WTC11 (cell line): Measurements from ENCODE around the gene IVNS1ABP. TPM values are rescaled to one million over a fixed set of nuclear protein-coding genes. Genes with fewer than 3 reads are reported as not detected.

Experiments used
- ATAC-seq: fragments of 200-7000 bp; cut with Tn5 transposase; 2 replicates; pipeline ENCODE4 v1.10.0; 2021; ENCODE audit warnings: mild to moderate bottlenecking, moderate library complexity
- CTCF ChIA-PET: fragments of 300-600 bp; sonication (Branson Sonifier 250); formaldehyde crosslinking; loops from one replicate; lab custom pipeline; 2021; ENCODE audit warnings: antibody characterized with exemption; lab: Charles Lee
- POLR2A ChIA-PET: fragments of 350-600 bp; sonication (Branson Sonifier 250); formaldehyde crosslinking; loops from one replicate; lab custom pipeline; 2021; ENCODE audit warnings: antibody characterized with exemption; lab: Charles Lee
- DNase-seq: peaks from one replicate; pipeline ENCODE4 v3.0.0; 2021; ENCODE audit warnings: low spot score
- H3K27ac Mint-ChIP-seq: 2 replicates; pipeline ENCODE4 v1.8.0; 2021; ENCODE audit warnings: mixed read lengths
- H3K27me3 Mint-ChIP-seq: 2 replicates; pipeline ENCODE4 v1.8.0; 2021; ENCODE audit warnings: low read depth, mild to moderate bottlenecking, moderate library complexity, mixed read lengths
- H3K36me3 Mint-ChIP-seq: 2 replicates; pipeline ENCODE4 v1.8.0; 2021; ENCODE audit warnings: mixed read lengths
- H3K4me1 Mint-ChIP-seq: 2 replicates; pipeline ENCODE4 v1.8.0; 2022; ENCODE audit warnings: mixed read lengths
- H3K4me3 Mint-ChIP-seq: 2 replicates; pipeline ENCODE4 v1.8.0; 2021; ENCODE audit warnings: mild to moderate bottlenecking, moderate library complexity, mixed read lengths
- H3K9me3 Mint-ChIP-seq: 2 replicates; pipeline ENCODE4 v1.8.0; 2021; ENCODE audit warnings: mixed read lengths
- ARID4B ChIP-seq: sonication (generic); formaldehyde crosslinking; IDR thresholded peaks from 2 replicates; pipeline ENCODE4 v1.8.0; 2023; ENCODE audit warnings: missing genetic modification reagents, mild to moderate bottlenecking, borderline replicate concordance
- CDX4 ChIP-seq: fragments of 250-450 bp; sonication (Bioruptor Pico); IDR thresholded peaks from 2 replicates; pipeline ENCODE4 v1.9.0; 2021; ENCODE audit warnings: moderate library complexity, mild to moderate bottlenecking, inconsistent platforms, borderline replicate concordance
- E2F5 ChIP-seq: sonication (generic); formaldehyde crosslinking; IDR thresholded peaks from 2 replicates; pipeline ENCODE4 v1.8.1; 2022; ENCODE audit warnings: mild to moderate bottlenecking, moderate library complexity, missing genetic modification reagents
- ELF4 ChIP-seq: sonication (generic); formaldehyde crosslinking; IDR thresholded peaks from 2 replicates; pipeline ENCODE4 v1.8.1; 2022; ENCODE audit warnings: low read depth, mild to moderate bottlenecking, moderate library complexity, missing genetic modification reagents
- ETV6 ChIP-seq: sonication (generic); formaldehyde crosslinking; IDR thresholded peaks from 2 replicates; pipeline ENCODE4 v1.8.1; 2022; ENCODE audit warnings: mild to moderate bottlenecking, missing genetic modification reagents
- FOXJ3 ChIP-seq: sonication (generic); formaldehyde crosslinking; IDR thresholded peaks from 2 replicates; pipeline ENCODE4 v1.9.0; 2021; ENCODE audit warnings: missing genetic modification reagents, mild to moderate bottlenecking, borderline replicate concordance
- FOXK1 ChIP-seq: sonication (generic); formaldehyde crosslinking; IDR thresholded peaks from 2 replicates; pipeline ENCODE4 v1.8.0; 2022; ENCODE audit warnings: mild to moderate bottlenecking, moderate library complexity, missing genetic modification reagents
- JAZF1 ChIP-seq: fragments of 250-450 bp; sonication (Bioruptor Pico); IDR thresholded peaks from 2 replicates; pipeline ENCODE4 v1.9.0; 2021; ENCODE audit warnings: moderate library complexity, mild to moderate bottlenecking, inconsistent platforms
- JUN ChIP-seq: sonication (generic); formaldehyde crosslinking; IDR thresholded peaks from 2 replicates; pipeline ENCODE4 v1.8.0; 2023; ENCODE audit warnings: mild to moderate bottlenecking, missing genetic modification reagents
- NFE2L1 ChIP-seq: sonication (generic); formaldehyde crosslinking; IDR thresholded peaks from 2 replicates; pipeline ENCODE4 v1.8.1; 2023; ENCODE audit warnings: missing genetic modification reagents
- RELA ChIP-seq: sonication (generic); formaldehyde crosslinking; IDR thresholded peaks from 2 replicates; pipeline ENCODE4 v1.8.1; 2022; ENCODE audit warnings: missing genetic modification reagents, mild to moderate bottlenecking, borderline replicate concordance
- SMAD3 ChIP-seq: sonication (generic); formaldehyde crosslinking; IDR thresholded peaks from 2 replicates; pipeline ENCODE4 v1.8.0; 2022; ENCODE audit warnings: missing genetic modification reagents, mild to moderate bottlenecking, borderline replicate concordance
- SP1 ChIP-seq: sonication (generic); formaldehyde crosslinking; conservative IDR thresholded peaks from 2 replicates; pipeline ENCODE4 v1.8.1; 2022; ENCODE audit warnings: missing genetic modification reagents
- TP53 ChIP-seq: sonication (generic); formaldehyde crosslinking; IDR thresholded peaks from 2 replicates; pipeline ENCODE4 v1.8.1; 2023; ENCODE audit warnings: mild to moderate bottlenecking, missing genetic modification reagents
- ZNF121 ChIP-seq: sonication (generic); formaldehyde crosslinking; IDR thresholded peaks from 2 replicates; pipeline ENCODE4 v1.8.0; 2023; ENCODE audit warnings: missing genetic modification reagents
- ZNF396 ChIP-seq: fragments of 250-450 bp; sonication (Bioruptor Pico); IDR thresholded peaks from 2 replicates; pipeline ENCODE4 v1.8.0; 2021; ENCODE audit warnings: mild to moderate bottlenecking, moderate library complexity, borderline replicate concordance
- total RNA-seq: library from RNA; stranded (reverse); gene quantifications from 3 replicates; pipeline ENCODE4 v1.2.3, GENCODE V29; 2021
- TF ChIP-seq, protein P1 (sequence below): sonication (generic); formaldehyde crosslinking; conservative IDR thresholded peaks from 2 replicates; pipeline ENCODE4 v1.8.1; 2023; ENCODE audit warnings: mild to moderate bottlenecking, low read depth, missing genetic modification reagents, moderate library complexity
- TF ChIP-seq, protein P2 (sequence below): sonication (generic); formaldehyde crosslinking; IDR thresholded peaks from 2 replicates; pipeline ENCODE4 v1.8.1; 2022; ENCODE audit warnings: missing genetic modification reagents, borderline replicate concordance
- TF ChIP-seq, protein P3 (sequence below): sonication (generic); formaldehyde crosslinking; IDR thresholded peaks from 2 replicates; pipeline ENCODE4 v1.8.1; 2022; ENCODE audit warnings: low read depth, missing genetic modification reagents, borderline replicate concordance
- TF ChIP-seq, protein P4 (sequence below): sonication (generic); formaldehyde crosslinking; IDR thresholded peaks from 2 replicates; pipeline ENCODE4 v1.8.1; 2023; ENCODE audit warnings: mild to moderate bottlenecking, missing genetic modification reagents

IVNS1ABP gene
- total RNA-seq, 1 experiment from 2014 or later: 159 TPM

GRCh38 chr1:185349556-185349955 lies 32.5 kb upstream of the IVNS1ABP start:
- Mint-ChIP-seq H3K4me1 (peaks cover 11% of the 10 kb centered on the region), H3K4me3 (no peak overlapping the region), H3K27me3 (no peaks in the 10 kb centered on the region), H3K36me3 (no peaks in the 10 kb centered on the region), H3K27ac (no peak overlapping the region), H3K9me3 (no peaks in the 10 kb centered on the region)
- TF ChIP-seq FOXJ3: no peak
- TF ChIP-seq, protein P1, sequence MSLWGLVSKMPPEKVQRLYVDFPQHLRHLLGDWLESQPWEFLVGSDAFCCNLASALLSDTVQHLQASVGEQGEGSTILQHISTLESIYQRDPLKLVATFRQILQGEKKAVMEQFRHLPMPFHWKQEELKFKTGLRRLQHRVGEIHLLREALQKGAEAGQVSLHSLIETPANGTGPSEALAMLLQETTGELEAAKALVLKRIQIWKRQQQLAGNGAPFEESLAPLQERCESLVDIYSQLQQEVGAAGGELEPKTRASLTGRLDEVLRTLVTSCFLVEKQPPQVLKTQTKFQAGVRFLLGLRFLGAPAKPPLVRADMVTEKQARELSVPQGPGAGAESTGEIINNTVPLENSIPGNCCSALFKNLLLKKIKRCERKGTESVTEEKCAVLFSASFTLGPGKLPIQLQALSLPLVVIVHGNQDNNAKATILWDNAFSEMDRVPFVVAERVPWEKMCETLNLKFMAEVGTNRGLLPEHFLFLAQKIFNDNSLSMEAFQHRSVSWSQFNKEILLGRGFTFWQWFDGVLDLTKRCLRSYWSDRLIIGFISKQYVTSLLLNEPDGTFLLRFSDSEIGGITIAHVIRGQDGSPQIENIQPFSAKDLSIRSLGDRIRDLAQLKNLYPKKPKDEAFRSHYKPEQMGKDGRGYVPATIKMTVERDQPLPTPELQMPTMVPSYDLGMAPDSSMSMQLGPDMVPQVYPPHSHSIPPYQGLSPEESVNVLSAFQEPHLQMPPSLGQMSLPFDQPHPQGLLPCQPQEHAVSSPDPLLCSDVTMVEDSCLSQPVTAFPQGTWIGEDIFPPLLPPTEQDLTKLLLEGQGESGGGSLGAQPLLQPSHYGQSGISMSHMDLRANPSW: no peak
- no peak for TF ChIP-seq RELA (CRISPR knock-in tag)
- no peak for TF ChIP-seq JUN (CRISPR knock-in tag)
- no peak for TF ChIP-seq E2F5 (CRISPR knock-in tag)
- no peak for TF ChIP-seq JAZF1 (CRISPR knock-in tag)
- TF ChIP-seq ETV6 (CRISPR knock-in tag): no peak
- TF ChIP-seq SP1: no peak
- TF ChIP-seq FOXK1 (CRISPR knock-in tag): no peak
- TF ChIP-seq, protein P2, sequence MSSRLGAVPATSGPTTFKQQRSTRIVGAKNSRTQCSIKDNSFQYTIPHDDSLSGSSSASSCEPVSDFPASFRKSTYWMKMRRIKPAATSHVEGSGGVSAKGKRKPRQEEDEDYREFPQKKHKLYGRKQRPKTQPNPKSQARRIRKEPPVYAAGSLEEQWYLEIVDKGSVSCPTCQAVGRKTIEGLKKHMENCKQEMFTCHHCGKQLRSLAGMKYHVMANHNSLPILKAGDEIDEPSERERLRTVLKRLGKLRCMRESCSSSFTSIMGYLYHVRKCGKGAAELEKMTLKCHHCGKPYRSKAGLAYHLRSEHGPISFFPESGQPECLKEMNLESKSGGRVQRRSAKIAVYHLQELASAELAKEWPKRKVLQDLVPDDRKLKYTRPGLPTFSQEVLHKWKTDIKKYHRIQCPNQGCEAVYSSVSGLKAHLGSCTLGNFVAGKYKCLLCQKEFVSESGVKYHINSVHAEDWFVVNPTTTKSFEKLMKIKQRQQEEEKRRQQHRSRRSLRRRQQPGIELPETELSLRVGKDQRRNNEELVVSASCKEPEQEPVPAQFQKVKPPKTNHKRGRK: no peak
- TF ChIP-seq, protein P3, sequence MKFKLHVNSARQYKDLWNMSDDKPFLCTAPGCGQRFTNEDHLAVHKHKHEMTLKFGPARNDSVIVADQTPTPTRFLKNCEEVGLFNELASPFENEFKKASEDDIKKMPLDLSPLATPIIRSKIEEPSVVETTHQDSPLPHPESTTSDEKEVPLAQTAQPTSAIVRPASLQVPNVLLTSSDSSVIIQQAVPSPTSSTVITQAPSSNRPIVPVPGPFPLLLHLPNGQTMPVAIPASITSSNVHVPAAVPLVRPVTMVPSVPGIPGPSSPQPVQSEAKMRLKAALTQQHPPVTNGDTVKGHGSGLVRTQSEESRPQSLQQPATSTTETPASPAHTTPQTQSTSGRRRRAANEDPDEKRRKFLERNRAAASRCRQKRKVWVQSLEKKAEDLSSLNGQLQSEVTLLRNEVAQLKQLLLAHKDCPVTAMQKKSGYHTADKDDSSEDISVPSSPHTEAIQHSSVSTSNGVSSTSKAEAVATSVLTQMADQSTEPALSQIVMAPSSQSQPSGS: no peak
- no peak for TF ChIP-seq ZNF121
- TF ChIP-seq, protein P4, sequence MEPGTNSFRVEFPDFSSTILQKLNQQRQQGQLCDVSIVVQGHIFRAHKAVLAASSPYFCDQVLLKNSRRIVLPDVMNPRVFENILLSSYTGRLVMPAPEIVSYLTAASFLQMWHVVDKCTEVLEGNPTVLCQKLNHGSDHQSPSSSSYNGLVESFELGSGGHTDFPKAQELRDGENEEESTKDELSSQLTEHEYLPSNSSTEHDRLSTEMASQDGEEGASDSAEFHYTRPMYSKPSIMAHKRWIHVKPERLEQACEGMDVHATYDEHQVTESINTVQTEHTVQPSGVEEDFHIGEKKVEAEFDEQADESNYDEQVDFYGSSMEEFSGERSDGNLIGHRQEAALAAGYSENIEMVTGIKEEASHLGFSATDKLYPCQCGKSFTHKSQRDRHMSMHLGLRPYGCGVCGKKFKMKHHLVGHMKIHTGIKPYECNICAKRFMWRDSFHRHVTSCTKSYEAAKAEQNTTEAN (CRISPR knock-in tag): no peak
- no peak for TF ChIP-seq ARID4B (CRISPR knock-in tag)
- TF ChIP-seq SMAD3 (CRISPR knock-in tag): no peak
- TF ChIP-seq CDX4 (CRISPR knock-in tag): no peak
- TF ChIP-seq ELF4: no peak
- TF ChIP-seq ZNF396 (CRISPR knock-in tag): no peak
- TF ChIP-seq TP53 (CRISPR knock-in tag): no peak
- TF ChIP-seq NFE2L1 (CRISPR knock-in tag): no peak
- no peak for DNase-seq
- no peak for ATAC-seq
- ChIA-PET POLR2A (no interaction called here), CTCF (interaction anchor here (2.0 to 2.4 kb wide), 2 partner anchors 211 to 331 kb away, joined by 4 to 7 read pairs; no protein-coding TSS in a partner anchor)
